ENCODE data around the gene RAB40C. TPM values are rescaled to one million over a fixed set of nuclear protein-coding genes. Genes with fewer than 3 reads are reported as not detected.

Gene RAB40C
- total and polyA plus RNA-seq, 9 donors, result 9.4 to 15.4 (median 13.0) TPM

DNA sequence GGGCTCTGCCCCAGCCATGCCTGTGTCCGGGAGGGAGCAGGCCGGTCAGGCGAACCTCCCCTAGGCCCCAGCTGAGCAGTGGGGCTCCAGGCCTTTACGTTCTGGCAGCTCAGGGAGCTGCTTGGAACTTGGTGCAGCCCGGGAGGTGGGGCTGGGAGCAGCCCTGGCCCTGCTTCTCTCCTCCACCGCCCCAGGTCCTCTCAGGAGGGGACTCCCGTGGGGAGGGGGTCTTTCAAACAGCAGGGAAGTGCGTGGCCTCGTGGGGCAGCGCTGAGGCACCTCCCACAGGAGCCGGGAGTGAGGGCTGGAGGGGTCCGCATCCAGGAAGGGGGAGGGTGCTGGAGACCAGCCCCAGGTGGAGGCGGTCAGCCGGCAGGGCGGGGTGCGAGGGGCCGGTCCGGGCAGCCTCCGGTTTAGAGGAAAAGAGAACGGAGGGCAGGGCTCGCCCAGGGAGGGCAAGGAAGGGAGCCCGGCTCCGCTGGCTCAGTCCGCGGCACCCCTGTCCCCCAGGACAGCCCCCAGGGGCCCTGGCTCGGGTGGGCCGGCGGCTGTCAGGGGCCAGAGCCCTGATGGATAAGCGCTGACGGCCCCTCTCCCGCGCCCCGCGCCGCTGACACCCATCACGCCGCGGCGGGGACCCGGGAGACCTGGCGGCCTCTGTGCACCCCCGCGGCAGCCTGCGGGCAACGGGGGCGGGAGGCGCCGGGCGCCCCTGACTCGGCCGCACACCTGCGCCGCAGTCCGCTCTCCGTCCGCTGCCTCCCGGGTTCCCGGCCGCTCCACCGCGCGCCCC, 30.3 kb upstream of the RAB40C start:
- Histone ChIP-seq H3K36me3 (ENCODE audit: control insufficient read depth, insufficient read depth, low read length) (peaks cover 4% of the 10 kb centered on the region), H3K27me3 (ENCODE audit: control insufficient read depth, insufficient read depth, low read length) (peaks cover 59% of the 10 kb centered on the region), H3K9me3 (replicated peaks; ENCODE audit: control insufficient read depth, low read depth, low read length) (no peaks in the 10 kb centered on the region), H3K4me1 (ENCODE audit: control insufficient read depth, insufficient read depth, low read length) (peaks cover 45% of the 10 kb centered on the region), H3K4me3 (ENCODE audit: low read length) (no peak overlapping the region), H3K27ac (ENCODE audit: low read length) (no peak overlapping the region)
- no peak for DNase-seq
- 3% methylated on average over 60 of the region's 62 CpGs for WGBS (ENCODE audit: insufficient coverage)

DNA sequence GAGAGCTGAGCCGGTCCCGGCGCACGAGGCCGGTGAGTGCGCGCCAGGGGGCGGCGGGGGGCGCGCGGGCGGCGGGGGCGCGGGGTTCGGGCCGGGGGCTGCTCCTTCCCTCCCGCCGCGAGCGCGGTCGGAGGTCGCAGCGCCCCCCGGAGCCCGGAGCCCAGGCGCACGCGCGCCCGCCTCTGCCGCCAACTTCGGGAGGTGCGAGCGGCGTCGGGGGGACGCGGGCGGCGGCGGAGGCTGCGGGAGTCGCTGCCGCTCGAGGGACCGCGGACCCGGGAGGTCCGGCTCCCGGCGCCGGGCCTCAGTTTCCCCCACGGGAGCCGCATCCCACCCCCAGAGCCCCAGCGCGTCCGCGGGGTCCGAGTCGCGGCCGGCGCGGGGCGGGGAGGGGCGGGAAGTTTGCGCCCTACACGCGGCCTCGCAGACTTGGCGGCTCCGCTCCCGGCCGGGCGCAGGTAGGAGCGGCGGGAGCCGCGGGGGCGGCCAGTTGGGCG, 29.6 kb upstream of the RAB40C start, which contains the start of gene PRR35:
Gene PRR35 (plus strand): TSS at position 191 of the 497 bp plus-strand sequence. CDS start 2,901 bp downstream, outside the sequence.
- H3K36me3 ChIP-seq (ENCODE audit: control insufficient read depth, insufficient read depth, low read length), result no peaks in the 10 kb centered on the region
- no peaks in the 10 kb centered on the region for H3K9me3 ChIP-seq (replicated peaks; ENCODE audit: control insufficient read depth, low read depth, low read length)
- peaks cover 59% of the 10 kb centered on the region for H3K27me3 ChIP-seq (ENCODE audit: control insufficient read depth, insufficient read depth, low read length)
- no peak within 1 kb of the TSS for H3K4me3 ChIP-seq (ENCODE audit: low read length)
- H3K4me1 ChIP-seq (ENCODE audit: control insufficient read depth, insufficient read depth, low read length), result peaks cover 43% of the 10 kb centered on the region
- no peak for DNase-seq
- H3K27ac ChIP-seq (ENCODE audit: low read length), result no peak within 1 kb of the TSS
- under 1% methylated on average over 81 of the region's 84 CpGs for whole genome bisulfite sequencing (ENCODE audit: insufficient coverage)

DNA sequence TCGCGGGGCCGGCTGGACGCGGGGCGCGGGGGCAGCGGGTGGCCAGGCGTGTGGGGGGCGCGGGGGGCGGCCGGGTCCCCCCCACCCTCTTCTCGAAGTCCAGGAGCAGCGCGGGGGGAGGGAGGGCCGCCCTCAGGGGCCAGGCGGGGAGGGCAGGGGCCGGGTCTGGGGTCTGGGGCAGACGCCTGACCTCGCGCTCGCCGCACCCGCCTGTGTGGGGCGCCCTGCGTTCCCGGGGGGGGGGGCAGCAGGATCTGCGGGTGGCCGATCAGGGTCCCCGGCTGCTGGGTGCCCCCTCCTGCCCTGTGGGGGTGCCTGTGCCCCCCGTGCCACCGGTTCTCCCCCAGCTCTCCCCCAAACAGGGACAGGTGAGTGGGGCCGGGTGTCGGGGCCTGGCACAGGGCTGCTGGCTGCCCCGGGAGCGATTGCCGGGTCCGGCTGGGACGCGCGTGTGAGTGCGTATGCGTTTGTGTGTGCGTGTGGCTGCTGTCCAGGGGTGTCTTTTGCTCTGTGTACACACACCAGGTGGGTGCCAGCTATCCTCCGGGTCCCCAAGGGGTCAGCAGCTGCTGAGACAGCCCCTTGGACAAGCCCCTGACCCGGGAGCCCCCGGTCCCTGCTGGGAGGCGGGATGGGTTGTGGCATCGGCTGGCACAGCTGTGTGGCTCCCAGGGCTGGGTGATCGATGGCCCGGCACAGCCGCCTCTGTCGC, 29.0 kb upstream of the RAB40C start:
- no peaks in the 10 kb centered on the region for H3K36me3 ChIP-seq (ENCODE audit: control insufficient read depth, insufficient read depth, low read length)
- no peaks in the 10 kb centered on the region for H3K9me3 ChIP-seq (replicated peaks; ENCODE audit: control insufficient read depth, low read depth, low read length)
- H3K27me3 ChIP-seq (ENCODE audit: control insufficient read depth, insufficient read depth, low read length), result peaks cover 59% of the 10 kb centered on the region
- 30% methylated on average over 21 of the region's 54 CpGs for WGBS (ENCODE audit: insufficient coverage)
- DNase-seq, result no peak
- H3K27ac ChIP-seq (ENCODE audit: low read length), result no peak overlapping the region
- H3K4me3 ChIP-seq (ENCODE audit: low read length), result no peak overlapping the region
- H3K4me1 ChIP-seq (ENCODE audit: control insufficient read depth, insufficient read depth, low read length), result peaks cover 43% of the 10 kb centered on the region

DNA sequence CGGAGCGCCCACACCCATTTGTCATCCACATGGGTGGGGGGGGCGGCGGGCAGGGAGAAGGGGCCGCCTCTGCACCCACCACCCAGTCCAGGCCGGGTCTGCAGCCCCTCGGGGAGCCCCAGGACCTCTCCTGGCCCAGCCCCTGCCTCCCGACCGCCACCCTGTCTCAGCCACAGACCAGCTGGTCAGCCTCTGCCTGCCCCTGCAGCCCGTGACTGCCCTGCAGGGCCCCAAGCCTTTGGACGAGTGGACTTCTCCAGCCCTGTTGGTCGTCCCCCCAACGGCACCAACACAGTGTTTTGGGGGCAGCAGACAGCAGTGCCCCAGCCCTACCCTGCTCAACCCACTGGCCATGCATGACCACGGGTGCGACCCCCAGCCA, 28.5 kb upstream of the RAB40C start:
- peaks cover 43% of the 10 kb centered on the region for H3K4me1 ChIP-seq (ENCODE audit: control insufficient read depth, insufficient read depth, low read length)
- 47% methylated on average over 7 of the region's 15 CpGs for WGBS (ENCODE audit: insufficient coverage)
- no peak for DNase-seq
- H3K27ac ChIP-seq (ENCODE audit: low read length), result no peak overlapping the region
- no peak overlapping the region for H3K4me3 ChIP-seq (ENCODE audit: low read length)
- H3K36me3 ChIP-seq (ENCODE audit: control insufficient read depth, insufficient read depth, low read length), result no peaks in the 10 kb centered on the region
- peaks cover 59% of the 10 kb centered on the region for H3K27me3 ChIP-seq (ENCODE audit: control insufficient read depth, insufficient read depth, low read length)
- no peaks in the 10 kb centered on the region for H3K9me3 ChIP-seq (replicated peaks; ENCODE audit: control insufficient read depth, low read depth, low read length)

DNA sequence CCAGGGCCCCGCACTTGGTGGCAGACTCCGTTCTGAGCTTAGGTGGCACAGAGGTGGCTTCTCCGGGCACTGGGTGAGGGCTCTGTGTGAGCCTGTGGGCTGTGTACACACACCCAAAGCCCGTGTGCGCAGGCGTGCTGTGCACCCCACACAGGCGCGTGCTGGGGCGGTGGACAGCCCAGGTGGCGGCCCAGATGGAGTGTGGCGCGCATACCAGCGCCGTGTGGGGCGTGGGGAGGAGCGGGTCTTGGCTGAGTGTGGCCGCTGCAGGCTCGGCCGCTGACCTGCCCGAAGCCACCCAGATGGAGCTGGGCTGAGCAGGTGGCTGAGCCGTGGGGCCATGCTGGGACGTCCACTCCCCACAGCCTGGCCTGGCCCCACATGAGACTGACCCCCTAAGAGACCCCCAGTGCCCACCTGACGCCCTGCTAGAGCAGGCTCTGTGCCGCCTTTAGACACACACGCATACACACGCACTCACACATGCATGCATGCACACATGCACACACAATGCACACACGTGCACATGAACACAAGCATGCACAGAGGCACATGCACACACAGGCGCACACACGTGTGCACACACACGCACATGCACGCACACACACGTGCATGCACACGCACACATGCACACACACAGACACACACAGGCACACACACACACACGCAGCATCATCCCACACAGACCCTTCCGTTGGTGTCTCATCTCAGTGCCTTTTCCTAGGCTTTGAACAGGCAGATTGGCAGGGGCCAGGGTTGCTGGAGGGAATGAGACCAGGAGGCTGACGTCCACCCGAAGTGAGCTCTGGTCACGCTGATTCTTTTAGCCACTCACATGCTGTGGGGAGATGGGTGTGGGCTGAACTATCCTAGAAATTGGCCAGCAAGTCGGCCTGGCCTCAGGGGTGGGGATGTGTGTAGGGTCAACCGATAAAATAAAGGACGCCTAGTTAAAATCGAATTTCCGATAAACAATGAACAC, 27.6 kb upstream of the RAB40C start:
- no peak for DNase-seq
- Histone ChIP-seq H3K36me3 (ENCODE audit: control insufficient read depth, insufficient read depth, low read length) (no peaks in the 10 kb centered on the region), H3K27ac (ENCODE audit: low read length) (no peak overlapping the region), H3K4me3 (ENCODE audit: low read length) (no peak overlapping the region), H3K27me3 (ENCODE audit: control insufficient read depth, insufficient read depth, low read length) (peaks cover 56% of the 10 kb centered on the region), H3K4me1 (ENCODE audit: control insufficient read depth, insufficient read depth, low read length) (peaks cover 46% of the 10 kb centered on the region), H3K9me3 (replicated peaks; ENCODE audit: control insufficient read depth, low read depth, low read length) (no peaks in the 10 kb centered on the region)
- 77% methylated on average over 24 of the region's 43 CpGs for WGBS (ENCODE audit: insufficient coverage)

GRCh38 chr16:563072-563644, 26.7 kb upstream of the RAB40C start:
- no peaks in the 10 kb centered on the region for H3K36me3 ChIP-seq (ENCODE audit: control insufficient read depth, insufficient read depth, low read length)
- 92% methylated on average over 19 of the region's 30 CpGs for WGBS (ENCODE audit: insufficient coverage)
- no peaks in the 10 kb centered on the region for H3K9me3 ChIP-seq (replicated peaks; ENCODE audit: control insufficient read depth, low read depth, low read length)
- DNase-seq, result no peak
- H3K4me1 ChIP-seq (ENCODE audit: control insufficient read depth, insufficient read depth, low read length), result peaks cover 52% of the 10 kb centered on the region
- H3K4me3 ChIP-seq (ENCODE audit: low read length), result no peak overlapping the region
- H3K27ac ChIP-seq (ENCODE audit: low read length), result no peak overlapping the region
- peaks cover 47% of the 10 kb centered on the region for H3K27me3 ChIP-seq (ENCODE audit: control insufficient read depth, insufficient read depth, low read length)

DNA sequence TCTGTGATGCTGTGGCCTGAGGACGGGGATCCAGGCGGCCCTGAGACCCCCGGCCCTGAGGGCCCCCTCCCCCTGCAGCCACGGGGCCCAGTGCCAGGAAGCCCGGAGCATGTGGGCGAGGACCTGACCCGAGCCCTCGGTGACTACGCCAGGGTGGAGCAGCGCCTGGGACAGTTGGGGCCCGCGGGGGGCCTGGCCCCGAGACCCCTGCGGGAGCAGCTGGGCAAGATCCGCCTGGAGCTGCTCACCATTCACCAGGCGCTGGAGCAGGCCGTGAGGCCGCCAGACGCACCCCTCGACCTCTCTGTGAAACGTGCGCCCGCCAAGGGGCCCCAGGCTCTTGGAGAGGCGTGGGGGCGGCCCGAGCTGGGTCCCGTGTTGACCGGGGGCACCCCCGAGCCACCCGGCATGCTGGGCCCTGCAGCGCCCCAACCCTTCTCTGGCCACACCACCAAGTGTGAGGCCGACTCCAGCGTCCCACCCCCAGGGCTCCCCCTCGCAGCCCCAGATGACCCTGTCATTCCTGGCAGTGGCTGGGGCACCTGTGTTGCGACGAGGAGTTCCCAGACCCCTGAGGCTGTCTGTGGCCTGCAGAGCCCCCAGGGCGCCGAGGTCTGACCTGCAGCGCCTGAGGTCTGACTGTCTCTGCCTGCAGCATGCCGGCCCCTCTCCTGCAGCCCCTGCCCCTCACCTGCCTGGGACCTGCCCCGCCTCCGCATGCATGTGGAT, 25.0 kb upstream of the RAB40C start:
- DNase-seq, result no peak
- Histone ChIP-seq H3K27me3 (ENCODE audit: control insufficient read depth, insufficient read depth, low read length) (peaks cover 30% of the 10 kb centered on the region), H3K27ac (ENCODE audit: low read length) (no peak overlapping the region), H3K4me1 (ENCODE audit: control insufficient read depth, insufficient read depth, low read length) (peaks cover 50% of the 10 kb centered on the region), H3K4me3 (ENCODE audit: low read length) (no peak overlapping the region), H3K36me3 (ENCODE audit: control insufficient read depth, insufficient read depth, low read length) (no peaks in the 10 kb centered on the region), H3K9me3 (replicated peaks; ENCODE audit: control insufficient read depth, low read depth, low read length) (no peaks in the 10 kb centered on the region)
- 80% methylated on average over 36 of the region's 42 CpGs for WGBS (ENCODE audit: insufficient coverage)

- no peaks in the 10 kb centered on the region for H3K9me3 ChIP-seq (replicated peaks; ENCODE audit: control insufficient read depth, low read depth, low read length)
- peaks cover 30% of the 10 kb centered on the region for H3K27me3 ChIP-seq (ENCODE audit: control insufficient read depth, insufficient read depth, low read length)
- no peaks in the 10 kb centered on the region for H3K36me3 ChIP-seq (ENCODE audit: control insufficient read depth, insufficient read depth, low read length)
- H3K4me3 ChIP-seq (ENCODE audit: low read length), result no peak overlapping the region
- peaks cover 52% of the 10 kb centered on the region for H3K4me1 ChIP-seq (ENCODE audit: control insufficient read depth, insufficient read depth, low read length)
- WGBS (ENCODE audit: insufficient coverage), result 28% methylated on average over 28 of the region's 35 CpGs
- H3K27ac ChIP-seq (ENCODE audit: low read length), result no peak overlapping the region
- DNase-seq, result no peak
These were observed 24.2 kb upstream of the RAB40C start for GRCh38 chr16:565419-566330.
